ENCODE results near the gene C1QTNF2. TPM values are rescaled to one million over a fixed set of nuclear protein-coding genes. Genes with fewer than 3 reads are reported as not detected.

Gene C1QTNF2
- total RNA-seq, 2 donors from 2014 or later, result not detected

- Histone ChIP-seq H3K36me3 (ENCODE audit: control insufficient read depth, insufficient read depth, low read length) (peaks cover 4% of the 10 kb centered on the region), H3K9ac (ENCODE audit: extremely low read depth, low read length, poor library complexity, severe bottlenecking) (no peak overlapping the region), H3K4me3 (ENCODE audit: low read length) (no peak overlapping the region), H3K9me3 (ENCODE audit: control insufficient read depth, low read length) (no peaks in the 10 kb centered on the region), H3K27me3 (ENCODE audit: control insufficient read depth, insufficient read depth, low read length, poor library complexity, severe bottlenecking) (no peaks in the 10 kb centered on the region), H3K27ac (ENCODE audit: low read depth, low read length) (no peak overlapping the region), H3K4me1 (ENCODE audit: control insufficient read depth, insufficient read depth, low read length) (peaks cover 4% of the 10 kb centered on the region)
- DNase-seq, result no peak
- peaks cover 14% of the 10 kb centered on the region for H3K4me1 Mint-ChIP-seq
- no peak overlapping the region for H3K4me3 Mint-ChIP-seq
- H3K27me3 Mint-ChIP-seq (ENCODE audit: insufficient read depth), result no peaks in the 10 kb centered on the region
- TF ChIP-seq, protein P1, sequence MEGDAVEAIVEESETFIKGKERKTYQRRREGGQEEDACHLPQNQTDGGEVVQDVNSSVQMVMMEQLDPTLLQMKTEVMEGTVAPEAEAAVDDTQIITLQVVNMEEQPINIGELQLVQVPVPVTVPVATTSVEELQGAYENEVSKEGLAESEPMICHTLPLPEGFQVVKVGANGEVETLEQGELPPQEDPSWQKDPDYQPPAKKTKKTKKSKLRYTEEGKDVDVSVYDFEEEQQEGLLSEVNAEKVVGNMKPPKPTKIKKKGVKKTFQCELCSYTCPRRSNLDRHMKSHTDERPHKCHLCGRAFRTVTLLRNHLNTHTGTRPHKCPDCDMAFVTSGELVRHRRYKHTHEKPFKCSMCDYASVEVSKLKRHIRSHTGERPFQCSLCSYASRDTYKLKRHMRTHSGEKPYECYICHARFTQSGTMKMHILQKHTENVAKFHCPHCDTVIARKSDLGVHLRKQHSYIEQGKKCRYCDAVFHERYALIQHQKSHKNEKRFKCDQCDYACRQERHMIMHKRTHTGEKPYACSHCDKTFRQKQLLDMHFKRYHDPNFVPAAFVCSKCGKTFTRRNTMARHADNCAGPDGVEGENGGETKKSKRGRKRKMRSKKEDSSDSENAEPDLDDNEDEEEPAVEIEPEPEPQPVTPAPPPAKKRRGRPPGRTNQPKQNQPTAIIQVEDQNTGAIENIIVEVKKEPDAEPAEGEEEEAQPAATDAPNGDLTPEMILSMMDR (conservative IDR thresholded peaks at IDR 0.05), result no peak
- WGBS, 2 experiments (ENCODE audit: insufficient coverage in 1 of 2, insufficient read length in 1 of 2), result 93% methylated on average over 9 to 10 of the region's 10 CpGs
- H3K27ac Mint-ChIP-seq, result peak overlapping the region; percentile 13
- H3K9me3 Mint-ChIP-seq, result no peaks in the 10 kb centered on the region
- peaks cover 16% of the 10 kb centered on the region for H3K36me3 Mint-ChIP-seq (ENCODE audit: low read depth)
Measured at GRCh38 chr5:160305319-160305718, 65.1 kb downstream of the C1QTNF2 start.

DNA sequence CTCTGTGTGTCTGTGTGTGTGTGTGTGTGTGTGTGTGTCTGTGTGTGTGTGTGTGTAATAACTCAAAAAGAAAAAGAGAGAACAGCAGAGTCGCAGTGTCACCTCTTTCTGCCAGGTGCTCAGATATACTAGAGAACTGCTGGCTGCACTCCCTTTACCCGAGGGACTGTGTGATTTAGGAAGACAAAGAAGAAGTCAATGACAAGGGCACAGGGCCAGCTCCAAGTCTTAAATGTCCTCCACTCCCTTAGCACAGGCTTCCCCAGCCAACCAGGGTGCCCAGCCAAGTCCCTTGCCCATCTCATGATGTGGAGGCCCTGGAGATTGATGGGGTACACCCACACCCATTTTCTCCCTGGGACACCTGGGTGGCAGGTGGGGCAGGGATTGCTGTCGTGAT, 66.7 kb downstream of the C1QTNF2 start:
- Mint-ChIP-seq H3K36me3 (ENCODE audit: low read depth) (peaks cover 11% of the 10 kb centered on the region), H3K27ac (no peak overlapping the region), H3K4me3 (no peak overlapping the region), H3K4me1 (peaks cover 14% of the 10 kb centered on the region), H3K27me3 (ENCODE audit: insufficient read depth) (no peaks in the 10 kb centered on the region), H3K9me3 (no peaks in the 10 kb centered on the region)
- whole genome bisulfite sequencing, 2 experiments (ENCODE audit: insufficient coverage in 1 of 2, insufficient read length in 1 of 2), result 78 to 88% methylated on average over 1 to 3 of the region's 3 CpGs
- no peak for DNase-seq
- TF ChIP-seq, protein P1 (conservative IDR thresholded peaks at IDR 0.05), result no peak
- peaks cover 4% of the 10 kb centered on the region for H3K36me3 ChIP-seq (ENCODE audit: control insufficient read depth, insufficient read depth, low read length)
- peaks cover 4% of the 10 kb centered on the region for H3K4me1 ChIP-seq (ENCODE audit: control insufficient read depth, insufficient read depth, low read length)
- H3K27me3 ChIP-seq (ENCODE audit: control insufficient read depth, insufficient read depth, low read length, poor library complexity, severe bottlenecking), result no peaks in the 10 kb centered on the region
- no peaks in the 10 kb centered on the region for H3K9me3 ChIP-seq (ENCODE audit: control insufficient read depth, low read length)
- H3K4me3 ChIP-seq (ENCODE audit: low read length), result no peak overlapping the region
- H3K27ac ChIP-seq (ENCODE audit: low read depth, low read length), result no peak overlapping the region
- H3K9ac ChIP-seq (ENCODE audit: extremely low read depth, low read length, poor library complexity, severe bottlenecking), result no peak overlapping the region

DNA sequence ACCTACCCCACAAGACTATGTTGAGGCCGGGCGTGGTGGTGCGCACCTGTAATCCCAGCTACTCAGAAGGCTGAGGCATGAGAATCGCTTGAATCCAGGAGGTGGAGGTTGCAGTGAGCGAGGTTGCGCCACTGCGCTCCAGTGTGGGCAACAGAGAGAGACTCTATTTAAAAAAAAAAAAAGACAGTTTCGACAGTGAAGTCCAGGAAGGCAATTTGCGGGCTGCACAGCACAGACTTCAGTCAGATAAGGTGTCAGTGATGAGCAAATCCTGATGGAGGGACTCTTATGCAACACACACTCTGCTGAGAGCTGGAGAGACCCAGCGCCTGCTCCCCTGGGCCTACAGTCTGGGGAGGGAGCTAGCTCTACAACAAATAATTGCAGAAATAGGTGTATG, 72.2 kb downstream of the C1QTNF2 start:
- DNase-seq, result no peak
- H3K4me3 ChIP-seq (ENCODE audit: low read length), result no peak overlapping the region
- no peaks in the 10 kb centered on the region for H3K9me3 Mint-ChIP-seq
- TF ChIP-seq, protein P1 (conservative IDR thresholded peaks at IDR 0.05), result no peak
- no peak overlapping the region for H3K9ac ChIP-seq (ENCODE audit: extremely low read depth, low read length, poor library complexity, severe bottlenecking)
- H3K4me1 ChIP-seq (ENCODE audit: control insufficient read depth, insufficient read depth, low read length), result peaks cover 6% of the 10 kb centered on the region
- no peaks in the 10 kb centered on the region for H3K9me3 ChIP-seq (ENCODE audit: control insufficient read depth, low read length)
- H3K4me1 Mint-ChIP-seq, result peaks cover 32% of the 10 kb centered on the region
- 95% methylated on average over 10 of the region's 10 CpGs for WGBS, 2 experiments (ENCODE audit: insufficient coverage in 1 of 2, insufficient read length in 1 of 2)
- H3K27me3 Mint-ChIP-seq (ENCODE audit: insufficient read depth), result no peaks in the 10 kb centered on the region
- no peaks in the 10 kb centered on the region for H3K36me3 Mint-ChIP-seq (ENCODE audit: low read depth)
- no peaks in the 10 kb centered on the region for H3K27me3 ChIP-seq (ENCODE audit: control insufficient read depth, insufficient read depth, low read length, poor library complexity, severe bottlenecking)
- H3K27ac Mint-ChIP-seq, result no peak overlapping the region
- no peaks in the 10 kb centered on the region for H3K36me3 ChIP-seq (ENCODE audit: control insufficient read depth, insufficient read depth, low read length)
- no peak overlapping the region for H3K27ac ChIP-seq (ENCODE audit: low read depth, low read length)
- no peak overlapping the region for H3K4me3 Mint-ChIP-seq

All from endodermal cell (in vitro differentiated cells).